Esophagus squamous epithelium (tissue), 4 donors: Measurements from ENCODE around the gene EGR1.

ENCODE experiments used
- POLR2A ChIP-seq, 4 donors: fragments of 450-650 bp; IDR thresholded peaks; one replicate each; pipeline ENCODE4 v1.6.1; 2017; ENCODE audit warnings: antibody characterized with exemption in 4 of 4, mild to moderate bottlenecking in 4 of 4, moderate library complexity in 3 of 4
- TF ChIP-seq, protein P1 (sequence below), 6 experiments: fragments of 450-650 bp in 4 of 6; fragments of 200-600 bp in 2 of 6; sonication (generic) in 2 of 6; IDR thresholded peaks; one replicate each; pipeline ENCODE4 v1.5.1; 2016 to 2019; ENCODE audit warnings: antibody characterized with exemption in 6 of 6, mild to moderate bottlenecking in 4 of 6, moderate library complexity in 4 of 6

DNA sequence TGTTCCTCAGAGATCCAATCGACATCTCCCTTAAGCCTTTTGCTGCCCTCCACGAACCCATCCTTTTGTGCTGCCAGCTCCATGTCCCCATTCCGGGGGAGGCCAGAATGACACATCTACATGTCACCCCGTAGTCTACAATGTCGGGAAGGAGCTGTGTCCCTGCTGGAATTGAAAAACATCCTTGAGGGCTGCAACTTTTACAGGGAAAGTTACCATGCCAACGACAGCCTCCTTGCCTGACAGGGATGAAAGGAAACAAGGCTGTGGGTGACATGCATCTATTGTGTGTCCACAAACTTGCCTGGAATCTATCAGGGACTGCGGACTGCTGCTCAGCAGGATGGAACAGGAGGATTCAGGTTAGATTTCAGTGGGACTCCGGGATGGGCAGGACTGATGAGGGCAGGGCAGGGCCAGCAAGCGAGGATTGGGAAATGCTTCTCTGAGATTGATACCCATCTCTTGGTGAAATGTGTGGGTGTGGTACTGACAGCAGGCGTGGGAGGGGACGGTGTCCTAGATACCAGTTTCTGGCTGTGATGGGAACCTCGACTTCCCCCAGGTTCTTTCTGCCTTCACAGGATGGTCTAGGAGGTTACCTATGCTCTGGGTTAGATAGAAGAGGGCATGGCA lies 25.5 kb downstream of the EGR1 start:
- TF ChIP-seq POLR2A (IDR thresholded peaks at IDR 0.05): no peak
- TF ChIP-seq, protein P1, sequence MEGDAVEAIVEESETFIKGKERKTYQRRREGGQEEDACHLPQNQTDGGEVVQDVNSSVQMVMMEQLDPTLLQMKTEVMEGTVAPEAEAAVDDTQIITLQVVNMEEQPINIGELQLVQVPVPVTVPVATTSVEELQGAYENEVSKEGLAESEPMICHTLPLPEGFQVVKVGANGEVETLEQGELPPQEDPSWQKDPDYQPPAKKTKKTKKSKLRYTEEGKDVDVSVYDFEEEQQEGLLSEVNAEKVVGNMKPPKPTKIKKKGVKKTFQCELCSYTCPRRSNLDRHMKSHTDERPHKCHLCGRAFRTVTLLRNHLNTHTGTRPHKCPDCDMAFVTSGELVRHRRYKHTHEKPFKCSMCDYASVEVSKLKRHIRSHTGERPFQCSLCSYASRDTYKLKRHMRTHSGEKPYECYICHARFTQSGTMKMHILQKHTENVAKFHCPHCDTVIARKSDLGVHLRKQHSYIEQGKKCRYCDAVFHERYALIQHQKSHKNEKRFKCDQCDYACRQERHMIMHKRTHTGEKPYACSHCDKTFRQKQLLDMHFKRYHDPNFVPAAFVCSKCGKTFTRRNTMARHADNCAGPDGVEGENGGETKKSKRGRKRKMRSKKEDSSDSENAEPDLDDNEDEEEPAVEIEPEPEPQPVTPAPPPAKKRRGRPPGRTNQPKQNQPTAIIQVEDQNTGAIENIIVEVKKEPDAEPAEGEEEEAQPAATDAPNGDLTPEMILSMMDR (IDR thresholded peaks at IDR 0.05): no peak
